Epithelial cell of prostate (primary cell): ENCODE data around the gene HAL.

Source experiments
- DNase-seq: peaks from one replicate; pipeline ENCODE4 v3.0.0-alpha.2; 2011; ENCODE audit warnings: low read depth, low spot score
- H3K27ac ChIP-seq: fragments of 450-650 bp; 2 replicates; pipeline ENCODE4 v1.5.1; 2017; ENCODE audit warnings: mild to moderate bottlenecking

Gene HAL

GRCh38 chr12:96014943-96015599 lies 18.9 kb upstream of the HAL start:
- no peak overlapping the region for H3K27ac ChIP-seq
- DNase-seq = no peak

- DNase-seq = no peak
- no peak overlapping the region for H3K27ac ChIP-seq
These were observed 11.6 kb upstream of the HAL start for GRCh38 chr12:96007729-96008128.

GRCh38 chr12:96006727-96007126 lies 10.6 kb upstream of the HAL start:
- no peak for DNase-seq

GRCh38 chr12:96000858-96001257 lies 4.7 kb upstream of the HAL start:
- no peak for DNase-seq
- H3K27ac ChIP-seq = no peak overlapping the region

More at GRCh38 chr12:96006727-96007126, 10.6 kb upstream of the HAL start:
- H3K27ac ChIP-seq = no peak overlapping the region

- H3K27ac ChIP-seq = no peak overlapping the region
- no peak for DNase-seq
These were observed 3.3 kb upstream of the HAL start for GRCh38 chr12:95999484-95999883.

- DNase-seq = no peak
- H3K27ac ChIP-seq = no peak overlapping the region
These were observed 2.6 kb upstream of the HAL start for GRCh38 chr12:95998611-95999286.

GRCh38 chr12:95997911-95998510 lies 1.9 kb upstream of the HAL start:
- DNase-seq = no peak
- H3K27ac ChIP-seq = no peak overlapping the region

- H3K27ac ChIP-seq = no peak overlapping the region
- DNase-seq = no peak
These were observed 1.1 kb upstream of the HAL start for GRCh38 chr12:95997276-95997675.

GRCh38 chr12:95995238-95996031 lies 709 bp downstream of the HAL start:
- no peak overlapping the region for H3K27ac ChIP-seq
- no peak for DNase-seq

- H3K27ac ChIP-seq = no peak overlapping the region
- DNase-seq = no peak
These were observed 1.7 kb downstream of the HAL start for GRCh38 chr12:95994476-95994875.

- no peak for DNase-seq
- H3K27ac ChIP-seq = no peak overlapping the region
These were observed 2.2 kb downstream of the HAL start for GRCh38 chr12:95993907-95994306.

GRCh38 chr12:95990136-95990535 lies 6.0 kb downstream of the HAL start:
- H3K27ac ChIP-seq = no peak overlapping the region
- DNase-seq = no peak

GRCh38 chr12:95989504-95990123 lies 6.5 kb downstream of the HAL start:
- DNase-seq = no peak
- no peak overlapping the region for H3K27ac ChIP-seq

- DNase-seq = no peak
- no peak overlapping the region for H3K27ac ChIP-seq
These were observed 7.5 kb downstream of the HAL start for GRCh38 chr12:95988506-95989275.

- no peak overlapping the region for H3K27ac ChIP-seq
- DNase-seq = no peak
These were observed 9.2 kb downstream of the HAL start for GRCh38 chr12:95986635-95987570.

- no peak for DNase-seq
- no peak overlapping the region for H3K27ac ChIP-seq
These were observed 11.5 kb downstream of the HAL start for GRCh38 chr12:95984682-95985081.

GRCh38 chr12:95982602-95983001 lies 13.5 kb downstream of the HAL start:
- no peak overlapping the region for H3K27ac ChIP-seq
- DNase-seq = no peak

GRCh38 chr12:95980437-95980836 lies 15.7 kb downstream of the HAL start:
- no peak overlapping the region for H3K27ac ChIP-seq
- DNase-seq = no peak

- H3K27ac ChIP-seq = no peak overlapping the region
- no peak for DNase-seq
These were observed 17.4 kb downstream of the HAL start for GRCh38 chr12:95978774-95979173.
